WERI-Rb-1 (cell line): Measurements from ENCODE around the gene FZD1.

ENCODE experiments used
- DNase-seq: peaks from one replicate; pipeline ENCODE4 v3.0.0-alpha.2; 2020
- H3K27ac ChIP-seq: fragments of 250-450 bp; sonication (Bioruptor Pico); 2 replicates; pipeline ENCODE4 v1.5.1; 2020; ENCODE audit warnings: mild to moderate bottlenecking, moderate library complexity
- H3K27me3 ChIP-seq: fragments of 250-450 bp; sonication (Bioruptor Pico); 2 replicates; pipeline ENCODE4 v1.5.1; 2021; ENCODE audit warnings: mild to moderate bottlenecking, low read depth, moderate library complexity; ENCODE audit not compliant: insufficient read depth, severe bottlenecking
- H3K36me3 ChIP-seq: fragments of 250-450 bp; sonication (Bioruptor Pico); 2 replicates; pipeline ENCODE4 v1.5.1; 2020; ENCODE audit warnings: mild to moderate bottlenecking, moderate library complexity
- H3K4me3 ChIP-seq: 2 replicates; pipeline ENCODE4 v1.5.1; 2011; ENCODE audit warnings: low read depth, mild to moderate bottlenecking, control low read depth, low read length
- H3K9me3 ChIP-seq: fragments of 250-450 bp; sonication (Bioruptor Pico); 2 replicates; pipeline ENCODE4 v1.5.1; 2021; ENCODE audit warnings: mild to moderate bottlenecking, moderate library complexity; ENCODE audit not compliant: severe bottlenecking
- CTCF ChIP-seq: IDR thresholded peaks from 2 replicates; pipeline ENCODE4 v1.5.1; 2011; ENCODE audit warnings: low read depth, mild to moderate bottlenecking, control low read depth, inconsistent platforms, low read length

The FZD1 gene

GRCh38 chr7:91280185-91280584 is 16.0 kb downstream of the FZD1 start:
- no peaks in the 10 kb centered on the region for H3K36me3 ChIP-seq
- no peaks in the 10 kb centered on the region for H3K27me3 ChIP-seq
- no peak overlapping the region for H3K4me3 ChIP-seq
- DNase-seq: peak; percentile 36
- TF ChIP-seq CTCF: no peak
- no peak overlapping the region for H3K27ac ChIP-seq
- no peaks in the 10 kb centered on the region for H3K9me3 ChIP-seq

GRCh38 chr7:91280604-91281003 is 16.4 kb downstream of the FZD1 start:
- TF ChIP-seq CTCF: no peak
- Histone ChIP-seq H3K27ac (no peak overlapping the region), H3K4me3 (no peak overlapping the region), H3K9me3 (no peaks in the 10 kb centered on the region), H3K27me3 (no peaks in the 10 kb centered on the region), H3K36me3 (no peaks in the 10 kb centered on the region)
- no peak for DNase-seq

- DNase-seq: no peak
- H3K9me3 ChIP-seq: no peaks in the 10 kb centered on the region
- H3K4me3 ChIP-seq: no peak overlapping the region
- no peaks in the 10 kb centered on the region for H3K27me3 ChIP-seq
- no peak for TF ChIP-seq CTCF
- no peaks in the 10 kb centered on the region for H3K36me3 ChIP-seq
- no peak overlapping the region for H3K27ac ChIP-seq
Measured at GRCh38 chr7:91285696-91286355, 21.6 kb downstream of the FZD1 start.

- no peaks in the 10 kb centered on the region for H3K9me3 ChIP-seq
- H3K27ac ChIP-seq: no peak overlapping the region
- TF ChIP-seq CTCF: no peak
- H3K36me3 ChIP-seq: no peaks in the 10 kb centered on the region
- no peaks in the 10 kb centered on the region for H3K27me3 ChIP-seq
- no peak overlapping the region for H3K4me3 ChIP-seq
- no peak for DNase-seq
Measured at GRCh38 chr7:91286432-91286831, 22.2 kb downstream of the FZD1 start.

GRCh38 chr7:91287371-91288084 is 23.3 kb downstream of the FZD1 start:
- TF ChIP-seq CTCF: no peak
- Histone ChIP-seq H3K27me3 (no peaks in the 10 kb centered on the region), H3K27ac (no peak overlapping the region), H3K4me3 (no peak overlapping the region), H3K9me3 (no peaks in the 10 kb centered on the region), H3K36me3 (no peaks in the 10 kb centered on the region)
- no peak for DNase-seq
